ENCODE results near the gene IL17RA.

IL17RA gene

GRCh38 chr22:17085277-17086181 lies 729 bp downstream of the IL17RA start:
- no peak for TF ChIP-seq CTCF (IDR thresholded peaks at IDR 0.05; ENCODE audit: low read depth, low read length)
- H3K4me3 ChIP-seq (replicated peaks in 1 of 2; ENCODE audit: low read depth in 2 of 2, low read length in 2 of 2): peak overlapping the region; percentile 79 to 89
- DNase-seq (ENCODE audit: low read depth in 2 of 2): peak in 1 of 2 donors; percentile 28

- no peak for TF ChIP-seq CTCF (IDR thresholded peaks at IDR 0.05; ENCODE audit: low read depth, low read length)
- peak overlapping the region in 1 of 2 donors; percentile 89 for H3K4me3 ChIP-seq (replicated peaks in 1 of 2; ENCODE audit: low read depth in 2 of 2, low read length in 2 of 2)
- DNase-seq (ENCODE audit: low read depth in 2 of 2): peak in 1 of 2 donors; percentile 42
Observed at GRCh38 chr22:17086296-17086695, 1.5 kb downstream of the IL17RA start.

GRCh38 chr22:17086788-17087497 lies 2.1 kb downstream of the IL17RA start:
- TF ChIP-seq CTCF (IDR thresholded peaks at IDR 0.05; ENCODE audit: low read depth, low read length): no peak
- no peak for DNase-seq (ENCODE audit: low read depth in 2 of 2)
- H3K4me3 ChIP-seq (replicated peaks in 1 of 2; ENCODE audit: low read depth in 2 of 2, low read length in 2 of 2): peak overlapping the region in 1 of 2 donors; percentile 89

GRCh38 chr22:17087498-17088131 lies 2.8 kb downstream of the IL17RA start:
- no peak for TF ChIP-seq CTCF (IDR thresholded peaks at IDR 0.05; ENCODE audit: low read depth, low read length)
- peak; percentile 55 to 62 for DNase-seq (ENCODE audit: low read depth in 2 of 2)
- no peak overlapping the region for H3K4me3 ChIP-seq (replicated peaks in 1 of 2; ENCODE audit: low read depth in 2 of 2, low read length in 2 of 2)

GRCh38 chr22:17090550-17090949 lies 5.8 kb downstream of the IL17RA start:
- no peak for TF ChIP-seq CTCF (IDR thresholded peaks at IDR 0.05; ENCODE audit: low read depth, low read length)
- no peak overlapping the region for H3K4me3 ChIP-seq (replicated peaks in 1 of 2; ENCODE audit: low read depth in 2 of 2, low read length in 2 of 2)
- no peak for DNase-seq (ENCODE audit: low read depth in 2 of 2)

GRCh38 chr22:17091851-17092250 lies 7.1 kb downstream of the IL17RA start:
- no peak overlapping the region for H3K4me3 ChIP-seq (replicated peaks in 1 of 2; ENCODE audit: low read depth in 2 of 2, low read length in 2 of 2)
- no peak for DNase-seq (ENCODE audit: low read depth in 2 of 2)
- TF ChIP-seq CTCF (IDR thresholded peaks at IDR 0.05; ENCODE audit: low read depth, low read length): no peak
